Osteocyte (in vitro differentiated cells): ENCODE data around the gene IGSF21. TPM values are rescaled to one million over a fixed set of nuclear protein-coding genes. Genes with fewer than 3 reads are reported as not detected.

Experiments used
- DNase-seq: peaks from one replicate; pipeline ENCODE4 v3.0.0; 2021; ENCODE audit warnings: mixed read lengths; ENCODE audit not compliant: unreplicated experiment; ENCODE audit errors: extremely low spot score
- H3K27ac Mint-ChIP-seq: one replicate; pipeline ENCODE4 v1.8.0; 2021; ENCODE audit warnings: mild to moderate bottlenecking, mixed read lengths; ENCODE audit not compliant: unreplicated experiment
- H3K27me3 Mint-ChIP-seq: one replicate; pipeline ENCODE4 v1.8.0; 2021; ENCODE audit warnings: mixed read lengths; ENCODE audit not compliant: unreplicated experiment
- H3K36me3 Mint-ChIP-seq: one replicate; pipeline ENCODE4 v1.8.0; 2021; ENCODE audit warnings: mixed read lengths; ENCODE audit not compliant: unreplicated experiment
- H3K4me1 Mint-ChIP-seq: one replicate; pipeline ENCODE4 v1.8.0; 2021; ENCODE audit warnings: mixed read lengths; ENCODE audit not compliant: unreplicated experiment
- H3K4me3 Mint-ChIP-seq: one replicate; pipeline ENCODE4 v1.8.0; 2021; ENCODE audit warnings: mild to moderate bottlenecking, moderate library complexity, mixed read lengths; ENCODE audit not compliant: unreplicated experiment
- H3K9me3 Mint-ChIP-seq: one replicate; pipeline ENCODE4 v1.8.0; 2021; ENCODE audit warnings: mixed read lengths; ENCODE audit not compliant: unreplicated experiment
- total RNA-seq: library from RNA; stranded (reverse); gene quantifications from 2 replicates; pipeline ENCODE4 v1.2.1, GENCODE V29; 2021
- TF ChIP-seq, protein P1 (sequence below): fragments of 200-600 bp; sonication (generic); IDR thresholded peaks from 2 replicates; pipeline ENCODE4 v1.5.0; 2021; ENCODE audit warnings: antibody characterized with exemption, mild to moderate bottlenecking, moderate library complexity

The IGSF21 gene
- total RNA-seq, 1 donor from 2014 or later: not detected

DNA sequence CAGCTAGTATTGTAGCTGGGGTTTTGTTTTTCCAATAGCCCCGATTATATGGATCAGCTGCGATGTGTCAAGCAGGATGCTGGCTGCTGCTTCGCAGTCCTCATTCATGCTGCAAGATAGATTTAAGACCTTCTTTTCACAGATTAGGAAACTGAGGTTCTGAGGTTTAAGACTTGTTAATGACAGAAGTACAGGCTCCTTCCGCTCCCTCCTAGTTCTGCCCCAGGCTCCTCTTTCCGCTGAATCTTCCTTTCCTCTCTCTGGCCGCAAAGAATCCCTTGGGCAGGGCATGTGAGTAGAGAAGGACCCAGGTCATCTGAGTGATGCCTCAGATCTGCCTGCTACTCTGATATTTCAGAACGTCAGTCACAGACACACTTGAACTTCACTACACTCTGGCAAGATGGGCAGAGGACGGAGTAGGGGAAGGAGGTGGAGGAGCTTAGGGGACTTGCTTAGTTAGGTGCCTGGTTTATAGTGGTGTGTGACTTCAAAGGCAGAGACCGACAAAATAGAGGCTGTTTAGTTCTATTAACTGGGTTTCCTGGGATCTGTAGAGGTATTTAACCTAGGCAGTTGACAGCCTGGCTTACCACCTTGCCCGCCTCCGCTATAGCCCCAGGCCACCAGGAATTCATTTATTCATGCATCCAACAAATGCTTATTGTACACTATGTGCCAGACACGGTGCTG lies 4.2 kb downstream of the IGSF21 start:
- H3K9me3 Mint-ChIP-seq: no peaks in the 10 kb centered on the region
- no peak for DNase-seq
- peaks cover 8% of the 10 kb centered on the region for H3K4me1 Mint-ChIP-seq
- no peak overlapping the region for H3K4me3 Mint-ChIP-seq
- no peak overlapping the region for H3K27ac Mint-ChIP-seq
- TF ChIP-seq, protein P1, sequence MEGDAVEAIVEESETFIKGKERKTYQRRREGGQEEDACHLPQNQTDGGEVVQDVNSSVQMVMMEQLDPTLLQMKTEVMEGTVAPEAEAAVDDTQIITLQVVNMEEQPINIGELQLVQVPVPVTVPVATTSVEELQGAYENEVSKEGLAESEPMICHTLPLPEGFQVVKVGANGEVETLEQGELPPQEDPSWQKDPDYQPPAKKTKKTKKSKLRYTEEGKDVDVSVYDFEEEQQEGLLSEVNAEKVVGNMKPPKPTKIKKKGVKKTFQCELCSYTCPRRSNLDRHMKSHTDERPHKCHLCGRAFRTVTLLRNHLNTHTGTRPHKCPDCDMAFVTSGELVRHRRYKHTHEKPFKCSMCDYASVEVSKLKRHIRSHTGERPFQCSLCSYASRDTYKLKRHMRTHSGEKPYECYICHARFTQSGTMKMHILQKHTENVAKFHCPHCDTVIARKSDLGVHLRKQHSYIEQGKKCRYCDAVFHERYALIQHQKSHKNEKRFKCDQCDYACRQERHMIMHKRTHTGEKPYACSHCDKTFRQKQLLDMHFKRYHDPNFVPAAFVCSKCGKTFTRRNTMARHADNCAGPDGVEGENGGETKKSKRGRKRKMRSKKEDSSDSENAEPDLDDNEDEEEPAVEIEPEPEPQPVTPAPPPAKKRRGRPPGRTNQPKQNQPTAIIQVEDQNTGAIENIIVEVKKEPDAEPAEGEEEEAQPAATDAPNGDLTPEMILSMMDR: no peak
- no peaks in the 10 kb centered on the region for H3K36me3 Mint-ChIP-seq
- H3K27me3 Mint-ChIP-seq: peaks cover 53% of the 10 kb centered on the region

GRCh38 chr1:18112611-18113010 lies 5.0 kb downstream of the IGSF21 start:
- Mint-ChIP-seq H3K27ac (no peak overlapping the region), H3K4me1 (peaks cover 8% of the 10 kb centered on the region), H3K9me3 (no peaks in the 10 kb centered on the region), H3K36me3 (no peaks in the 10 kb centered on the region), H3K27me3 (peaks cover 46% of the 10 kb centered on the region), H3K4me3 (no peak overlapping the region)
- TF ChIP-seq, protein P1: no peak
- DNase-seq: no peak

DNA sequence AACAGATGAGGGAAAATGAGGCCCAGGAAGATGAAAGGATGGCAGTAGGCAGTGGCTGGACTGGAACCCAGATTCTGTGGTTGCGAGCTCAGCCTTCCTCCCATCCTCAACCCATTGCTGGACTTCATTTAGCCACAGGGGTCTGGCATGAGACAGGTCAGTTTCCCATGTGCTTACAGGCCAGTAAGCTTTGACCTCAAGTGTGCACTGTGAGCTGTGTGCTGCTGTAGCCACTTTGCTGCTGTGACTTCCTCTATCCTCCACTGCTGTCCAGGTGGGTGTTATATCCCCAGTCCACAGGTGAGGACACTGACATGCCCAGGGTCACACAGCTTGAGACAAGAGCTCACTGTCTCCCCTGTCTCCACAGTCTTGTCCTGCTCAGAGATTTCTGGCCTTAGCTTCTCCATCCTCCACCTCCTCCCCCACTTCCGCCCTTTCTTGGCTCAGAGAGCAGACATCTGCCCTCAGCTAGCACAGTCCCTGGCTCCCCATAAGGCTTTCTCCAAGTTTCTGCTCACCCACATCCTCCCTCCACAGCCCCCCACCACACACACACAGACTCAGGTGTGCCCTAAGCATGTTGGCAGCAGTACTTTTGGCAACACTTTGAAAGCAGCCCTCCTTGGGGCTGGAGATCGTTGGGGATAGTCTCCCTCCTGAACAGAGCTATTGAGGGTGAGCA lies 7.3 kb downstream of the IGSF21 start:
- no peak for DNase-seq
- TF ChIP-seq, protein P1: no peak
- Mint-ChIP-seq H3K4me1 (peaks cover 6% of the 10 kb centered on the region), H3K27me3 (peaks cover 28% of the 10 kb centered on the region), H3K27ac (no peak overlapping the region), H3K4me3 (no peak overlapping the region), H3K9me3 (no peaks in the 10 kb centered on the region), H3K36me3 (no peaks in the 10 kb centered on the region)

- Mint-ChIP-seq H3K9me3 (no peaks in the 10 kb centered on the region), H3K4me1 (no peaks in the 10 kb centered on the region), H3K4me3 (no peak overlapping the region), H3K27me3 (peaks cover 15% of the 10 kb centered on the region), H3K27ac (no peak overlapping the region), H3K36me3 (no peaks in the 10 kb centered on the region)
- TF ChIP-seq, protein P1: no peak
- DNase-seq: no peak
Measured at GRCh38 chr1:18116777-18117176, 9.2 kb downstream of the IGSF21 start.

DNA sequence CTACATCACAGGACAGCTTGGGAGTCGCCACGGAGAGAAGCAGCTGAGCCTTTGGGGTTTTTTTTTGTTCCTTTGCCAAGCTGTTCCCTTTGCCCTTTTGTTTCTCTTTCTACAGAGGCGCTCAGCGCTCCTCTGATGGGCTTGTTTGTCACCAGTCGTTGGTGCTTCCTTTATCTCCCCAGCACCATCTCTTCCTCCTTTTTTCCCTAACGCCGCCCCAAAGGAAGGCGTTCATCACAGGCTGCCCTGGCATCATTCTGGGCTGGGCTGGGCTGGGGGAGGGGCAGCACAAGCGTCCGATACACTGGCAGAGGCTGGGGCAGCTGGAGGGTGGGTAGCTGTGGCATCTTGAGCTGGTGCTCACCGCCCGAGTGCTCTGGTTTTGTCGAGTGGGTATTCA lies 10.5 kb downstream of the IGSF21 start:
- TF ChIP-seq, protein P1: no peak
- Mint-ChIP-seq H3K4me1 (no peaks in the 10 kb centered on the region), H3K27me3 (peaks cover 2% of the 10 kb centered on the region), H3K9me3 (no peaks in the 10 kb centered on the region), H3K27ac (no peak overlapping the region), H3K36me3 (no peaks in the 10 kb centered on the region), H3K4me3 (no peak overlapping the region)
- no peak for DNase-seq
